ENCODE results near the gene NMNAT3.
A peak's percentile ranks its signal among the peaks of the same experiment; 100 is the strongest.

DNA sequence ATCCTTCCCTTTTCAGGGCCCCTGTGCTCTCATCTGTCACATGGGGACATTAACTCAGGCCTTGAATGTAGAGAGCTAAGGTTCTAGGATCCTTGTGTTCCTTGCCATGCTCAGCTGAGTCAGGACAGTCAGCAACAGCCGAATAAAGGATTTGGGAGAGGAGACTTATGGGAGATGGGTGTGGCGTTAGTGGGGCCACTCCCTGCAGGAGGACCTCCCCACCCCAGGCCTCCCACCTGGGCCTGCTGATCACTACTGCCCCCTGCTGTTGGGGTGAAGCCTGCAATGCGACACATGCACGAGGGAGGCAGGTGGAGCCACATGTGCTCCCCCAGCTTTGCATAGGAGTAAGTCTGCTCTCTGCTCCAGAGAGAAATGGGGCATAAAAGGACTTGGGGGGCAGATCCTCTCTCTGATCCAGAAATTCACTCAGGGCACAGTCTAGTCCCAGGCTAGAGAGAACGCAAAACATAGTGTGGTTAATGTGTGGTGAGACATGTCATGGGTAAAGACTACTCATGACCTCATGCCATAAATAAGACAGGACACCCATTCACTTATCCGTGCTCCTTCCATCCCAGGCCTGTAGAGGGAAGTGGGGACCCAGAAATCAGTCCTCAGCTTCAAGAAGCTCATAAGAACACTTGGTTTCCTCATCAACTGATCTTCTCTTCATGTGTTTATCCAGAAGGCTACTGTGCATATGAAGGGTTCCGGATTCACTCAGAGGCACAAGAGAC, 157.6 kb downstream of the NMNAT3 start:
- TF ChIP-seq, protein P1, sequence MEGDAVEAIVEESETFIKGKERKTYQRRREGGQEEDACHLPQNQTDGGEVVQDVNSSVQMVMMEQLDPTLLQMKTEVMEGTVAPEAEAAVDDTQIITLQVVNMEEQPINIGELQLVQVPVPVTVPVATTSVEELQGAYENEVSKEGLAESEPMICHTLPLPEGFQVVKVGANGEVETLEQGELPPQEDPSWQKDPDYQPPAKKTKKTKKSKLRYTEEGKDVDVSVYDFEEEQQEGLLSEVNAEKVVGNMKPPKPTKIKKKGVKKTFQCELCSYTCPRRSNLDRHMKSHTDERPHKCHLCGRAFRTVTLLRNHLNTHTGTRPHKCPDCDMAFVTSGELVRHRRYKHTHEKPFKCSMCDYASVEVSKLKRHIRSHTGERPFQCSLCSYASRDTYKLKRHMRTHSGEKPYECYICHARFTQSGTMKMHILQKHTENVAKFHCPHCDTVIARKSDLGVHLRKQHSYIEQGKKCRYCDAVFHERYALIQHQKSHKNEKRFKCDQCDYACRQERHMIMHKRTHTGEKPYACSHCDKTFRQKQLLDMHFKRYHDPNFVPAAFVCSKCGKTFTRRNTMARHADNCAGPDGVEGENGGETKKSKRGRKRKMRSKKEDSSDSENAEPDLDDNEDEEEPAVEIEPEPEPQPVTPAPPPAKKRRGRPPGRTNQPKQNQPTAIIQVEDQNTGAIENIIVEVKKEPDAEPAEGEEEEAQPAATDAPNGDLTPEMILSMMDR (conservative IDR thresholded peaks at IDR 0.05; ENCODE audit: low read length), result peak; percentile 68
- TF ChIP-seq EZH2phosphoT487 (IDR thresholded peaks at IDR 0.05; ENCODE audit: borderline replicate concordance, low read depth, low read length), result no peak
